ENCODE measurements around the gene DPP10.

Gene DPP10

GRCh38 chr2:115603285-115603684 lies 1160.8 kb downstream of the DPP10 start:
- DNase-seq = no peak

GRCh38 chr2:115606350-115606749 lies 1163.9 kb downstream of the DPP10 start:
- no peak for DNase-seq

- no peak for DNase-seq
Observed at GRCh38 chr2:115609978-115610377, 1167.5 kb downstream of the DPP10 start.

GRCh38 chr2:115610888-115611287 lies 1168.4 kb downstream of the DPP10 start:
- DNase-seq = no peak

- no peak for DNase-seq
Observed at GRCh38 chr2:115624332-115624731, 1181.9 kb downstream of the DPP10 start.

GRCh38 chr2:115634578-115634977 lies 1192.1 kb downstream of the DPP10 start:
- DNase-seq = no peak

- DNase-seq = no peak
Observed at GRCh38 chr2:115635430-115635829, 1193.0 kb downstream of the DPP10 start.

GRCh38 chr2:115649731-115650130 lies 1207.3 kb downstream of the DPP10 start:
- DNase-seq = no peak

- no peak for DNase-seq
Observed at GRCh38 chr2:115650827-115651226, 1208.4 kb downstream of the DPP10 start.

GRCh38 chr2:115652652-115653051 lies 1210.2 kb downstream of the DPP10 start:
- no peak for DNase-seq

GRCh38 chr2:115654362-115654761 lies 1211.9 kb downstream of the DPP10 start:
- no peak for DNase-seq

- no peak for DNase-seq
Observed at GRCh38 chr2:115678129-115678528, 1235.7 kb downstream of the DPP10 start.

- no peak for DNase-seq
Observed at GRCh38 chr2:115684345-115684744, 1241.9 kb downstream of the DPP10 start.

GRCh38 chr2:115691409-115691808 lies 1249.0 kb downstream of the DPP10 start:
- no peak for DNase-seq

- no peak for DNase-seq
Observed at GRCh38 chr2:115694651-115695050, 1252.2 kb downstream of the DPP10 start.

GRCh38 chr2:115733190-115733775 lies 1290.8 kb downstream of the DPP10 start:
- no peak for DNase-seq

- DNase-seq = no peak
Observed at GRCh38 chr2:115738111-115738510, 1295.7 kb downstream of the DPP10 start.

GRCh38 chr2:115739574-115739973 lies 1297.1 kb downstream of the DPP10 start:
- no peak for DNase-seq

GRCh38 chr2:115746151-115746550 lies 1303.7 kb downstream of the DPP10 start:
- DNase-seq = no peak

GRCh38 chr2:115757286-115757685 lies 1314.8 kb downstream of the DPP10 start:
- DNase-seq = no peak

- no peak for DNase-seq
Observed at GRCh38 chr2:115763601-115764000, 1321.2 kb downstream of the DPP10 start.

GRCh38 chr2:115771516-115771915 lies 1329.1 kb downstream of the DPP10 start:
- DNase-seq = no peak

GRCh38 chr2:115774361-115774760 lies 1331.9 kb downstream of the DPP10 start:
- no peak for DNase-seq

GRCh38 chr2:115779085-115779632 lies 1336.7 kb downstream of the DPP10 start:
- no peak for DNase-seq

GRCh38 chr2:115782286-115782685 lies 1339.8 kb downstream of the DPP10 start:
- no peak for DNase-seq
